Choroid plexus epithelial cell (primary cell): ENCODE results near the gene TBX1.
A peak's percentile ranks its signal among the peaks of the same experiment; 100 is the strongest.
"Not testable (repeated sequence)": the region's sequence is repeated elsewhere in the genome, so short reads cannot be mapped to it uniquely, and the experiment has no call there.

Experiments used
- DNase-seq: peaks from one replicate; pipeline ENCODE4 v3.0.0-alpha.2; 2010; ENCODE audit warnings: low read depth
- H3K4me3 ChIP-seq: 2 replicates; pipeline ENCODE4 v1.5.1; 2011; ENCODE audit warnings: low read depth, mild to moderate bottlenecking, control low read depth, low read length, moderate library complexity
- CTCF ChIP-seq: conservative IDR thresholded peaks from 2 replicates; pipeline ENCODE4 v1.5.1; 2011; ENCODE audit warnings: low read depth, mild to moderate bottlenecking, control low read depth, inconsistent platforms, low read length, moderate library complexity

The TBX1 gene

GRCh38 chr22:19789828-19790227 lies 29.2 kb downstream of the TBX1 start:
- DNase-seq, result no peak
- no peak for TF ChIP-seq CTCF

GRCh38 chr22:19791243-19791642 lies 30.7 kb downstream of the TBX1 start:
- H3K4me3 ChIP-seq, result no peak overlapping the region
- no peak for DNase-seq
- TF ChIP-seq CTCF, result no peak

More at GRCh38 chr22:19789828-19790227, 29.2 kb downstream of the TBX1 start:
- H3K4me3 ChIP-seq, result no peak overlapping the region

GRCh38 chr22:19791894-19792293 lies 31.3 kb downstream of the TBX1 start:
- H3K4me3 ChIP-seq, result no peak overlapping the region
- DNase-seq, result no peak
- no peak for TF ChIP-seq CTCF

- DNase-seq, H3K4me3 ChIP-seq: not testable (repeated sequence)
Observed at GRCh38 chr22:19792383-19792896, 31.9 kb downstream of the TBX1 start.

GRCh38 chr22:19793161-19793560 lies 32.6 kb downstream of the TBX1 start:
- H3K4me3 ChIP-seq, result no peak overlapping the region
- peak; percentile 24 for DNase-seq
- no peak for TF ChIP-seq CTCF

- no peak overlapping the region for H3K4me3 ChIP-seq
- no peak for DNase-seq
- TF ChIP-seq CTCF, result no peak
Observed at GRCh38 chr22:19793661-19794310, 33.2 kb downstream of the TBX1 start.

GRCh38 chr22:19795617-19796008 lies 35.0 kb downstream of the TBX1 start:
- DNase-seq, result no peak
- no peak for TF ChIP-seq CTCF
- no peak overlapping the region for H3K4me3 ChIP-seq
